GM19023 (cell line): ENCODE data around the gene ATP2B1.
"Not testable (repeated sequence)": the region's sequence is repeated elsewhere in the genome, so short reads cannot be mapped to it uniquely, and the experiment has no call there.

ENCODE experiments used
- ATAC-seq: cut with Tn5 transposase; IDR thresholded peaks from one replicate; pipeline ENCODE4 v1.9.1; 2021; ENCODE audit warnings: mild to moderate bottlenecking, moderate library complexity; ENCODE audit not compliant: unreplicated experiment

The ATP2B1 gene

GRCh38 chr12:89717759-89718523 is 9.3 kb upstream of the ATP2B1 start:
- ATAC-seq: no peak

- no peak for ATAC-seq
These were observed 4.1 kb upstream of the ATP2B1 start for GRCh38 chr12:89712706-89713105.

- no peak for ATAC-seq
These were observed 2.5 kb upstream of the ATP2B1 start for GRCh38 chr12:89710873-89711750.

- peak; percentile 0 for ATAC-seq
These were observed 1.6 kb upstream of the ATP2B1 start for GRCh38 chr12:89709995-89710872.

GRCh38 chr12:89709157-89709994 is 738 bp upstream of the ATP2B1 start:
- peak; percentile 65 for ATAC-seq

- ATAC-seq: peak; percentile 1
These were observed 704 bp downstream of the ATP2B1 start for GRCh38 chr12:89707703-89708564.

GRCh38 chr12:89706986-89707702 is 1.5 kb downstream of the ATP2B1 start:
- no peak for ATAC-seq

GRCh38 chr12:89706551-89706950 is 2.1 kb downstream of the ATP2B1 start:
- ATAC-seq: no peak

- ATAC-seq: no peak
These were observed 4.2 kb downstream of the ATP2B1 start for GRCh38 chr12:89704457-89704856.

- no peak for ATAC-seq
These were observed 4.9 kb downstream of the ATP2B1 start for GRCh38 chr12:89703768-89704167.

- no peak for ATAC-seq
These were observed 6.1 kb downstream of the ATP2B1 start for GRCh38 chr12:89702503-89702902.

GRCh38 chr12:89701606-89702206 is 6.9 kb downstream of the ATP2B1 start:
- no peak for ATAC-seq

GRCh38 chr12:89700191-89700810 is 8.3 kb downstream of the ATP2B1 start:
- no peak for ATAC-seq

GRCh38 chr12:89698607-89699006 is 10.0 kb downstream of the ATP2B1 start:
- ATAC-seq: no peak

GRCh38 chr12:89697728-89698127 is 10.9 kb downstream of the ATP2B1 start:
- ATAC-seq: not testable (repeated sequence)

- no peak for ATAC-seq
These were observed 11.3 kb downstream of the ATP2B1 start for GRCh38 chr12:89697296-89697695.

- ATAC-seq: no peak
These were observed 12.8 kb downstream of the ATP2B1 start for GRCh38 chr12:89695830-89696229.

- ATAC-seq: no peak
These were observed 13.5 kb downstream of the ATP2B1 start for GRCh38 chr12:89695100-89695499.
